Activated CD8-positive, alpha-beta memory T cell treated with anti-CD3 and anti-CD28 coated beads, Interleukin-2, amount 50 U/mL, for 24 hours (primary cell): ENCODE measurements around the gene RTN3.

Source experiments
- DNase-seq: peaks from one replicate; pipeline ENCODE4 v3.0.0-alpha.2; 2020; ENCODE audit errors: extremely low read depth

RTN3 gene

DNA sequence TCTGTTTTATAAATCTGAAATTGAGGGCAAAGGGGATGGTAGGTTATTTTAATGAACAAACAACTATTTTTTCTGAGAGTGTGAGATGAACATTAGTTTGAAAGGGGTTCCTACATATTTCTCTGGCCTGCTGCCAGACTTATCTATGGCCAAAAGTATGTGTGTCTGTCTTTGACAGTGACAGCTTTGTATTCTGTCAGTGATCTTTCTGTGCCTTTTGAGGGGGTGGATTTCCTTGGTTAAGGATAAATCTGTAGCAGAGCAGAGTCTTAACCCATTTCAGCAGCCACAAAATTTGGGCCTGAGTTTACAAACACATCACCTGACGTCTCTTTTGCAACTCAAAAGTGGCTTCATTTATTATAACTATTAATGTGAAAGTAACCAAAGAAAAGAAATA is 56.4 kb downstream of the RTN3 start:
- no peak for DNase-seq

DNA sequence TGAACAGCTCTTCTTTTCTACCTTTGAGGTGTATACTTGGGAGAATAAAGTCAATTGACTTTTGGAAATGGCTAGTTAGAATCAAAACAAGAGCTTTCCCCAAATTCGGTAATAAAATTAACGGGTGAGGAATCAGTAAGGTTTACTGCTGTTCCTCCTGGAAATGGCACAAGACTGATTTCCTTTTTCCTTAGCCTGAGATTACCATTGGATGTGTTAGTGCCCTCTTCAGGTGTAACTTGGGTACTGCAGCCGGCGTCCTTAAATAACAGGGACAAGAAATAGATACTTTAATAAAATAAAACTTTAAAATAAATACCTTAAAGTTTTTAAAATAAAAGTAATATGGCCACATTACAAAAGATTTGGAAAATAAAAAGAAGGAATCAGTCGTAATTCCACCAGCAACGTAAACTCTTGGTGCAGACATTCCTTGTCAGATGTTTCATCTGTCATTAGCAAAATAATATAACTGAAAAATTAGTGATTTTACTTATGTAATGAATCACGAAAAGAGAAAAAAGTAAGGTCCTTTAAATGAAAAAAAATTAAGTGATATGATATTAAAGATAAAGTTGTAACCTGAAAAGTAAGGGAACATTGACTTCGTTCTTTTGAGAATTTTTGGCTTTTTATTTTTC is 57.5 kb downstream of the RTN3 start:
- peak; percentile 34 for DNase-seq

DNA sequence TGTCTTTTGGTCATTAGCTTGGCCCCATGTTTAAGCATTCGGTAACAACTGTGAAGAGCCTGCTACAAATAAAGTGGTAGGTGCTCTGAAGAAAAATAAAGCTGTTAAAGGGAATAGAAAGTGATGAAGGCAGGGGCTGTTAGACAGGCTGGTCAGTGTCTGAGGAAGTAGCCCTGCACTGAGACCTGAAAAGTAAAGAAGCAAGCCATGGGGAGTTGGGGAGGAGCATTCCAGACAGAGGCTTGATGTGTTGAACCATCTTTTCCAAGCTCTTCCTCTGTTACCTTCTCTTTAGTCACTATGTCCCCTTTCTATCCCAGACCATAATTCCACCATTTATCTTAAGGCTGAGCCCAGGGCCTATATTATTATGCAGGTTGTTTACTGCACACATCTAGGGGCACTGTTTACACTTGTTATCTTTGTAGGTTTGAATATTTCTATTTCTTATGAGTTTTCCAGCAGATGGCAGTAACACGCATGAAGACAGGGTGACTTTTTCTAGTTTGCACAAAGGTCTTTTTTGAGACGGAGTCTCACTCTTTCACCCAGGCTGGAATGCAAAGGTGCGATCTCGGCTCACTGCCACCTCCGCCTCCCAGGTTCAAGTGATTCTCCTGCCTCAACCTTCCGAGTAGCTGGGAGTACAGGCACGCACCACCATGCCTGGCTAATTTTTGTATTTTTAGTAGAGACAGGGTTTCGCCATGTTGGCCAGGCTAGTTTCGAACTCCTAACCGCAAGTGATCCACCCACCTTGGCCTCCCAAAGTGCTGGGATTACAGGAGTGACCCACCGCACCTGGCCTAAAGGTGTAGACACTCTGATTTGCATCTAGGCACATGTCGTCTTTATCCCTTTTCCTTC is 64.2 kb downstream of the RTN3 start:
- DNase-seq = no peak

DNA sequence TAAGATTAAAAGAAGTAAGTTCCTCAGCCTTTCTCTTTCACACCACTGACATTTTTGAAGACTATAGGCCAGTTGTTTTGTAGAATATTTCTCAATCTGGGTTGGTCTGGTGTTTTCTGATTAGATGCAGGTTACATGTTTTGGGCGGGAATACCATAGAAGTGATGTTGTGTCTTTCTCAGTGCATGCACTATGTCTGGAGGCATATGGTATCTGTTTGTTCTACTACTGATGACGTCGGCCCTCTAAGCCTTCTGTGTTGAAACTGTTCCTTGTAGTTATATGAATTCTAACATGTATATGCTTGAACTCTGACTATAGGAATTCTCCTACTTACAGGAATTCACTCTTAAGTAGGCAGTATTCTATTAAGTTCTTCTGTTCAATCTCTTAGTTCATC is 65.7 kb downstream of the RTN3 start:
- DNase-seq = no peak

DNA sequence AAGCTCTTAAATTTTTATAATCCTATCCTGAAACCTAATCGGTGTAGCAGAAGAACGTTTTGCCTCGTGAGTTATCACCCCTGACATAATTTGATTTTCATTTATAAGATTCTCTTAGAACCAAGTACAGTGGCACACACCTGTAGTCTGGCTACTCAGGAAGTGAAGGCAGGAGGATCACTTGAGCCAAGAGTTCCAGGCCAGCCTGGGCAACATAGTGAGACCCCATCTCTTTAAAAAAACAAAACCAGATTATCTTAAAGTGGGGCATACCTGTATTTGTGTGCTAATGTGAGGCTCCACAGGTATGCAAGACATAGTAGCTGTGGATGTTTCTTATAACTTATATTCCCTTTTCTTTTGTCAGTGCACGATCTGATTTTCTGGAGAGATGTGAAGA is 68.3 kb downstream of the RTN3 start:
- no peak for DNase-seq

DNA sequence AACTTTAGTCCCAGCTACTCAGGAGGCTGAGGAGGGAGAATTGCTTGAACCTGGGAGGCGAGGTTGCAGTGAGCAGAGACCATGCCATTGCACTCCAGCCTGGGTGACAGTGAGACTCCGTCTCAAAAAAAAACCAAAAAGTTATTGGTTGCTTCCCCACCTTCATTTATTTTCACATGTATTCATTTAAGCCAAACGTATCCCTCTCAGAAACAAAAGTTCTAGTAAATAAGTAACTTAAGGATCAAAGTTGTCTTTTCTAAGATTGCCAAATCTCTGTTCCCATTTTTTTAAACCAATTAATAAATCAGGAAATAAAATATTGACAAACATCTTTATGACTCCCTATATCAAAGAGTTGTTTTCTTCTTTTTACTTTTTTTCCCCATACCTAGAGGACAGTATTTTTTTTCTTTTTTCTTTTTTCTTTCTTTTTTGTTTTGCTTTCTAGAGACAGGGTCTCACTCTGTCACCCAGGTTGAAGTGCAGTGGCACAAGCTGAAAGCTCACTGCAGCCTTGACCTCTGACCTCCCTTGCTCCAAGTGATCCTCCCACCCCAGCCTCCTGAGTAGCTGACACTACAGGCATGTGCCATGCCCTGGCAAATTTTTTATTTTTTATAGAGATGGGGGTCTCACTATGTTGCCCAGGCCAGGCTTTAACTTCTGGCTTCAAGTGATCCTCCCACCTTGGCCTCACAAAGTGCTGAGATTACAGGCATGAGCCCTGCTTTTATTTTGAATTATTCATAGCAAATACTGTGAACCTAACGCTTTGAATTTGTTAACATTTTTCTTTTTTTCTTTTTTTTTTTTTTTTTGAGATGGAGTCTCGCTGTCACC is 75.8 kb downstream of the RTN3 start:
- no peak for DNase-seq

DNA sequence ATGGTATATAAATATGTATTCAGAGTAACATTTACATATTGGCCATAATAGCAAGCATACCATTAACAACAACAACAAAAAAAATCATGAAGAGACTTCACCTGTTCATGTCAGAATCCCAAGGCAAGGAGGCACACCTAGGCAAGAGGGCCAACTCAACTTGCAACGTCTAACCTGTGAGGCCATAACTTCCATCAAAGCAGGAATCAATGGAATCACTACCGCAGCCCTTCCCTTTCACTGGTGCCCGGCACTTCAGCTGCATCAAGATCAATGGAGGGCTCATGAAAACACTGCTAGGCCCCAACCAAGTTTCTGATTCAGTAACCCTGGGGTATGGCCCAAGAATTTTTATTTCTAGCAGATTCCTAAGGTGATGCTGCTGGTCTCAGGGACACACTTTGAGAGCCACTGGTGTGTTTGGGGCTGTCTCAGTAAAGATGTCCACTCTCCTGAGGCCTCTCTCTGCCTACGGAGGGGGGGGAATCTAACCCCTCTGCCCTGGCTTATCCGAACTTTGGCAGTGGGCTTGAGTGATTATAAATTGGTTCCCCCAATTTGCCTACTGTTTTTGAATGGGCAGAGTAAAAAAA is 79.3 kb downstream of the RTN3 start:
- no peak for DNase-seq

DNA sequence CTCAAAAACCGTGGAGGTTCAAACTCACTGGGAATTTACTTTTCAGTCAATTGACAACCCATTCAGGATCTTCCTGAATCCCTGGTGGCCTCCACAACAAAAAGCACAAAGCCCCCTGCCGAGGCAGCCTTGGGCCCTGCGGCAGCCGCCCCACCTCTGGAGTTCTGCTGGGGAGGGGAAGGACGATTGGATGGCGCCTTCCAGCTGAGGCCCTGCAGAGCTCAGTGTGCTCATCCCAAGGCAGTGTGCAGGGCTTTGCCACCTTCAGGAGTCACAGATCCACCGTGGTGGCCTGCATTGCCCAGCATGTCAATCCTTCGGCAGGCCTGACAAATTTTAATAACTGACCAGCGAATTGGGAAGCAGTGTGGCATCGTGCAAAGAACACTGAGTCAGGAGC is 79.9 kb downstream of the RTN3 start:
- DNase-seq = no peak

DNA sequence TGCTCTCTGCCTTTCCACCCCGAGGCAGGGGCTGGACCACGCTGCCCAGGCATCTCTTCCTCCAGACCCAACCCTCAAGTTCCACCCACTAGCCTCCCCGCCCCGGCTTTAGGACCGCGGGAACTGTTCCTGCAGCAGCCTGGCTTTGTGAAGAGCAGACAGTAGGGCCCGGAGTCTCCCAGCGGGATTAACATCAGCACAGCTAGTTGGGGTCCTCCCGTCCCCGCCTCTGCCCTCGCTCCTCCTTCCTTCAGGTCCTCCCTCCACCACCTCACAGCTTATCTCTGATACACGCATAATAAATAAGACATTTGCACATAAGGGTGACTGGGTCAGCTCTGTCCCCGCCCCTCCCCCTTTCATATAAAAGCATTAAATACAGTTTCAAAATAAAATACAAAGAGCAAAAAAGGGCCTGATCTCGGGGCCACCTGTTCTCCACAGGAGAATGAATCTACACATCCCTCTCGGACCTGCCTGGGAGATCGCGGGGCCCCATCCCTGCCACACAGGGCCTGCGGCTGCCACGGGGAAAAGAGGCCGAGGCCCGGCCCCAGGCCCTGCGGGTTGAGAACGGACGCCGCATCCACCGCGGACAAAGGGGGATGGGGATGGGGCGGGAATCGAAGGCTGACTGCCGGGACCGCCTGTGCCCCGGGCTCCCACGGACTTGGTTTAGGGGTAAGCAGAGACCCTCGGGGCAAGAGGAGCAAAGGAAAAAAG is 80.8 kb downstream of the RTN3 start:
- no peak for DNase-seq

DNA sequence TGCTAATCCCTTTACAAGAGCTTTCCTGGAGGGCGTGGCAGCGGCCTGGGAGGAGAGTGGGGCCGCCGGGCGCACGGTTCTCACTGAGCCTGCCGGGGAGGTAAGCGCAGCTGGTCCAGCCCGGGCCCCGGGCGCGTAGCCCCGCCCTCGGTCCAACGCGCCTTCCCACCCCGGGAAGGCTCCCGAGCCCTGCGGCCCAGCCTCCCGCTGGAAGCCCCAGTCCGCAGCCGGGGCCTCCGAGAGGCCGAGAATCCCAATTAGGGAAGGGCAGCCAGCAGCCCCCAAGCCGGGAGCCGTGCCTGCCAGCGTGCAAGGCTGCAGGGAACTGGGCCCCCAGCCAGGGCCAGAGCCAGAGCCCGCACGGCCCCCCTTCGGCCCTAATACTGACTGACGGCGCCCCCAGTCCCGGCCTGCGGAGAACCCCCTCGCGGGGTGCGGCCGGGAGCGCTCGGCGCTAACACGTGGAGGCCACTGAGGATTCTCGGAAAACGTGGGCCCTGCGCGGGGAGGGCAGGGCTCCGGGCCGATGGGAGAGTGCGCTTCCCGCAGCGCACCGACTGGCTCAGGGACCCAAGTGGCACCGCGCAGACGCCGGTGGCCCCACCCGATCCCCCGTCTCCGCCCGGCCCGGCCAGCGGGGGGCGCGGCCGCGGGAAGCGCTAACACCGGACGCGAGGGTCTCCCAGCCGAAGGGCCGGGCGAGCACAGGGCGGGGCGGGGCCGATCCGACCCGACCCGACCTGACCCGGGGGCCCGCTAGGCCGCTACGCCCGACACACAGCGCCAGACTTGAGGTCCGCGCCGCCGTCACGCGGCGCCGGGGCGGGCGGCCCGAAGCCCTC is 81.6 kb downstream of the RTN3 start:
- no peak for DNase-seq

DNA sequence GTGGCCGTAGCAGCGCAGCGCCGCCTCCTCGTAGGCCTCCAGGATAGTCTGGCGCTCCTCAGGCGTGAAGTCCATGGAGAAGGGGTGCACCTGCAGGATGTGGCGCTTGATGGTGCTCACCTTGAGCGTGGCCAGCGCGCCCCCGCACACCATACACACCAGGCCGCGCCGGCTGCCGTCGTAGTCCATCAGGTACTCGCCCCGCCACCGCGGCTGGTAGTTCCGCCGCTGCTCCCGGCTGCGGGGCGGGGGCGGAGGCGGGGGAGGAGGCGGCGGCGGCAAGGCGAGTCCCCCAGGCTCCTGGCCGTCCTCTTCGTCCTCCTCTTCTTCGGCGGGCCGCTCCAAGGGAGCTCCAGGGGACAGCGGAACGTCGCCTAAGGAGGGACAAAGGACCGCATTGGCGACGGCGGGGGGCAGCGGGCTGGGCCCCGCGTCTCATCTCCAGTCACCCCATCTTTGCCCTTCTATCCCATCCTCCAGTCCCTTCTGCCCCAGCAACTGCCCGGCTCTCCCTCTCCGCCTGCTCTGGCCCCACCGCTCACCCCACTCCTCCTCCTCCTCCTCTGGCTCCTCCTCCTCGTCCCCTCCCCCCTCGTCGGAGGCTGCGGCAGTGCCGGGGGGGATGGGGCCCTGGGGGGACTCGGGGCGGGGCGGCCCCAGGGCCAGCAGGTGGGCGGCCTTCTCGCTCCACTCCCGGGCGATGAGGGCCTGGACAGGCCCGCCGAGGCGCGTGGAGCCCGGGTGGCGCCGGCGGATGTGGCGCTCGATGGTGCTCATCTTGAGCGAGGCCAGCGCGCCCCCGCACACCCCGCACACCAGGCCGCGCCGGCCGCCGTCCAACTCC is 82.4 kb downstream of the RTN3 start:
- no peak for DNase-seq

DNA sequence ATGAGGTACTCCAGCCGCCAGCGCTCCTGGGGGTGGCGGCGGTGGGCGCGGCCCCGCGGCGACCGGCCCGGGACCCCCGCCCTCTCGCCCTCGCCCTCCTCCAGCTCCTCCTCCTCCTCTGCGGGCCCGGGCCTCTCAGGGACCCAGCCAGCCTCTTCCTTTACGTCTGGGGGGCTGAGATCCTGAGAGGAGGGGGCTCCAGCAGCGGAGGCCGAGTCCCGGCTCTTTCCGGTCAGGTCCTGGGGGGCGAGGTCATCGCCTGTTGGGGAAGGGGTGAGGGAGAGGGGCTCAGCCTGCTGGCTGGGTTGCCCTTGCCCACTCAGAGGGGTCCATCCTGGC is 83.0 kb downstream of the RTN3 start:
- no peak for DNase-seq

DNA sequence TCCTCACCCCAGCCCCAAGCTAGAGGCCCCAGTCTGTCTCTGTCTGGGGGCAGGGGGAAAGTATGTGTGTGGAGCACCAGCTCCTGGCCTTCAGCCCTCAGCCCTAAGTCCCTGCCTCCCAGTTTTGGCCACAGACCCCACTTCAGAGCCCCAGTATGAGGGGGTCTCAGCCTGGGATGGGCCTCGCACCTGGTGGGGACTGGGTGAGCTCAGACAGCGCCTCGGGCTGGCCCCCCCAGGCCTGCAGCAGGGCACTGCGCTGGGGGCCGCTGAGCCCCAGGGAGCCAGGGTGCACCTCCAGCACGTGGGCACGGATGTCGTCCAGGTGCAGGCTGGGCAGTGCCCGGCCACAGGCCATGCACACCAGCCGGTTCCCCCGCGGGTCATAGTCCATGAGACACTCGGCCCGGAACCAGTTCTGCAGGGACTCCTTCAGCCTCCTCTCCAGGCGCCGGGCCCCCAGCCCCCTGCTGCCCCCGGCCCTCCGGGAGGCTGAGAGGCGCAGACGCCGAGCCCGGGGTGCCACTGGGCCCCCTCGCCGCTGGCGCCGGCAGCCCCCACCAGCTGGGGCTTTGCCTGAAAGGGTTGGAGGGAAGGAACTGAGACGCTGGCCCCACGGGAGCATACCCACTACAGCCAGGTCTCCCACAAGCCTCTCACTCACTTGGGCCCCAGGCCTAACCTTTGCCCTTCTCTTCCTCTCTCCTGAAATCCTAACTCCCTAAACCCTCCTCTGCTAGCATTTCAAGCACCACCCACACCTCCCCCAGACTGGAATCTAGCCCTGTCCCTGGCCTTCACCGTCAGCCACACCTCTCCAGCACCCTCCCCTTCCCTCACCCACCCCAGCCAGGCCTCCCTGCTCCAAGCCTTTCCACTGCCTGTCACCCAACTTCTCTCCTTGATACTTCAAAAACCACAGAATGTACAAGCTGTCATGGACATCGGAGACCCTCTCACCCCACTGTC is 83.7 kb downstream of the RTN3 start:
- DNase-seq = no peak

DNA sequence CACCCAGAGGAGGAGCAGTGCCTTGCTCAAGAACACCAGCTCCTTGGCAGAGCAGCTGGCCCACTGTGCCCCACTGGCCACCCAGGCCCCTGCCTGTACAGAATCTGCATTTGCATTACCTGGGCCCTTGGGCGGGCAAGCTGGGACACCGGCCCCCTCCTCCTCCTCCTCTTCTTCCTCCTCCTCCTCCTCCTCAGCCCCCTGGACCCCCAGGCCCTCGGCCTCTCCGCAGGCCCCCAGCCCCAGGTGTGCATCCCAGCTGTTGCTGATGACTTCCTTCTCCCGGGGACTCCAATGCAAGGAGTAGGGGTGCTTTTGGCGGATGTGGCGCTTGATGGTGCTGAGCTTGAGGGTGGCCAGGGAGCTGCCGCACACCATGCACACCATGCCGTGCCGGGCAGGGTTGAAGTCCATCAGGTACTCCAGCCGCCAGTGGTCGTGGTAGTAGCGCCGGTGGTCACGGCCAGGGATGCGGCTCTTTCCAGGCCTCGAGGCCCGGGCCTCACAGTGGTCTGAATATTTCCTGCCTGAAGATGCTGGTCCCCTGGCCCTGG is 84.5 kb downstream of the RTN3 start:
- no peak for DNase-seq

DNA sequence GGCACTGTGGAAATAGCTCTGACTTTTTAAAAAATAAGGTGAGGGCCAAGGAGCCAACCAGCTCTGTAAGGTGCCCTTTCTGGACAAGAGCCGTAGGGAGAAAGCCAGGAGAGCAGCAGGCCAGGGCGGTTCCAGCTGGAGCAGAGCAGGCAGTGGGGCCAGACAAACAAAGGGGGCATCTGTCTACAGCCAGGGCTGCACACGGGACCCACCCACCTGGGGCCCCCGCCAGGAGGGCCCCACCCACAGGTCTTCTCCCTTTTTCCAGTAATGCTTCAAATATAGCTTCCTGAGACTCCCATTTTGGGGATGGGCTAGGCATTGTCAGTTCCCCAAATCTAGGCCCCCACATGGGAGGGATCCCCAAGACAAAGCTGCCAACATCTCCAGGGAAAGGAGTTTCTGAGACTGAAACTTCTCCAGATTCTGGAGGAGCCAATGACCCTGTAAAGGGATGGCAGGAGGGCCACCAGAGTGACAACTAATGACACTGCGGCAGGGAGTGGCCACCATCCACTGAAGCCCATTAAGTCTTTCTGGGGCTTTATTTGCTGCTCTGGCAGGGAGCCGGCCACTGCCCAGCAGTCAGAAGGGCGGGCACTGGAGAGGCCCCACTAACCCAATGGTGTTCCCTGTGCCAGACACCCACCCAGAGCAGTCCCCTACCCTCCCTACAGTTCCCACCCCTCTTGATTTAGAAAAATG is 85.4 kb downstream of the RTN3 start:
- DNase-seq = no peak

DNA sequence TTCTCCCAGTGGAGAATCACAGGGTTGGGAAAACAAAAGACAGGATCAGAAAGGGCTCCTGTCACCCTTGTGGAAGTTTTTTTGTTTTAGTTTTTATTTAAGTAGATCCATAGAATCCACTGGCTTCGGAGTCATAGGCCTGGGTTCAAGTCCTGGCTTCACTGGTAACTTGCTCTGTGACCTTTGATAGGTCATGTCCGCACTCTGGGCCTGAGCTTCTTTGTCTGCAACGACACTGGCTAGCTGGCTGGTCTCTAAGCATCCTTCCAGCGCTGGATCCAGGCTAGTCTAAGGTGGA is 85.9 kb downstream of the RTN3 start:
- no peak for DNase-seq

DNA sequence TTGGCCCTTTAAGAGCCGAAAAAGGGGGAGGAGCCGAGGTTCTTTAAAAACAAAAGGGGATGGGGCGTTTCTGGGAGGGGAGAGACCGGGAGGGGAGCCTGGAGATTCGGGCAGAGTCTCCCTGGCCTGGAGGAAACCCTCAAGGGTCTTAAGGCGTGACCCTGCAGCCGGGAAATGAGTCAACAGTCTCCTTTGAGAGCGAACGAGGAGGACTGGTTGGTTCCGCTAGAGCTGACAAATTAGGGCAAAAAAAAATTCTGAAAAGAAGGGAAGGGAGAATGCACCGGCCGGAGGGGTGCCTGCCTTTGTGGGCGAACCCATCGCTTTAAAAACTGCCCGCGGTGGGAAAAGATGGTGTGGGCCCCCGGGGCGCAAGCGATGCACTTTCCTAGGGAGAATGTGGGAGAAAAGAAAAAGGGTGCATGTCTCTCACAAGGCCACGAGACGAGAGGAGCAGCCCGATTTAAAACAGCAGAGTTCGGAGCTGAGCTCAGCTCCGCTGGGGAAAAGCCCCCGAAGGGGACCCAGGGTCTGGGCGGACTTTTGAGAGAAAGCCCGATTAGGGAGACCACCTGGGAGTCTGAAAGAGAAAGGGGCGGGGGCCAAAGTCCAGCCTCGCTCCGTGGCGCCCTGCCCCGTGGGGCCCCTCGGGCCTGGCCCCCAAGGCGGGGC is 86.4 kb downstream of the RTN3 start:
- no peak for DNase-seq
